Activated T-cell treated with anti-CD3 and anti-CD28 coated beads for 1 hour (primary cell): Measurements from ENCODE around the gene GPR62.
"Not testable (repeated sequence)": the region's sequence is repeated elsewhere in the genome, so short reads cannot be mapped to it uniquely, and the experiment has no call there.

Experiments used
- DNase-seq: peaks from one replicate; pipeline ENCODE4 v3.0.0-alpha.2; 2020; ENCODE audit warnings: low read depth

The GPR62 gene

DNA sequence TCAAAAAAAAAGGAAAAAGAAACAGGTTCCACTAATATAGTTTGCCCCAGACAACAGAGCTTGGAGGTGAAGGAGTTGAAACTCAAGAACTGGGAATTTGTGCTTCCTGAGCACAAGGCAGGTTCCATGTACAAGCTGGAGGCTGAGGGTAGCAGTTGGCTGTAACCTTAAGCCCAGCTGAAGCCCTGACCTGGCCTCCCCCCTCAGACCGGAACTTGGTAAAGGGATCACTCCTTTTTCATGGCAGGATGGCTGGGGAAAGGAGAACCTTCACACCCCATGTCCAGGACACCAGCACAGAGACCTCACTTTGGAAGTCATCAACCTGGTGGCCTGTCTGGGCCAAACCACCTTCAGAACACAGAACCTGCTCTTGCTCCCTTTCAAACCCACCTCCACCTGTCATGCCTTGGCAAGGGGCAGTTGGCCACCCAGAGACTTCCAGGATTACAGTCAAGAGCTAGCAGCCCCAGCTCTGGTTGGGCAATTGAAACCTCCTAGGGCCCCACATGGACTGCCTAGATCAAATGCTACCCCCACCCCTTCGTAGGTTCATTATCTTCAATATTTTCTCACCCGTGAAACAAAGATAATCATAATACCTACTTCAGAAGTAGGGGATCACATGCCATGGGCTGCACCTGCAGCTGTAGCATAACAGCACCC, 37.0 kb downstream of the GPR62 start:
- no peak for DNase-seq

DNA sequence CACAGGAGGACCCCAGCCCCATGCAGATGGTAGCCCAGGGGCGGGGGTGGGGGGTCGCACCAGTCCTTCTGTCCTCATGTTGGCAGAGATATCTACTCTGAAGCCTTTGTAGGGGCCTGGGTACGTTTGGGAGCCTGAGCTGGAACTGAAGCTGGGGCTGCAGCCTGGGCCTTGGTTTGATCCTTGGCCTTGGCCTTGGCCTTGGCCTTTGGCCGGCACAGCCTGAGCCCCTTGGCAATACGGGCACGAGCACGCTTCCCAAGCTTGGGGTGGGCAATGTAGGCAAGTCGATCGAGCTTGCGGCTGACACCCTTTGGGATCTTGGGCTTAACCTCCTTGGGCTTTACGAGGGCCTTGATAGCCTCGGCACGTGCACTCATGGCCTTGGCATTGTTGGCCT, 38.5 kb downstream of the GPR62 start:
- DNase-seq = not testable (repeated sequence)

DNA sequence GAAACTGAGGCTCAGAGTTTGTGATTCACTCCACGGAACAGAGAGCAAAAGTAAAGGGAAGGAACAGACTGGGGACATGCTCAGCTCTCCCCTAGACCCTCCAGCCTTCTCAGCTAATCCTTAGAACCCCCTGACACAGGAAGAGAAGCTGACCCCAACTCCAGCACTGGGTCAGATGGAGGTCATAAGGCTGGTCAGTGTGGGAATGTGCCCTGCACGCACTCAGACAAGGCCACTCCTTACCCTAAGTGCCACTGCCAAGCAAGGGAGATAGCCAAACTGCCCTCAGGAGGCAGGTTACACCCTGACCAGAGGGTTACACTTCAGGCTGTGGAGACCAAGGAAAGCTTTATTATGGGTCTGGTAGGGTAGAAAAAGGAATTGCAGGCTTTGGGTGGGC, 39.3 kb downstream of the GPR62 start:
- no peak for DNase-seq

DNA sequence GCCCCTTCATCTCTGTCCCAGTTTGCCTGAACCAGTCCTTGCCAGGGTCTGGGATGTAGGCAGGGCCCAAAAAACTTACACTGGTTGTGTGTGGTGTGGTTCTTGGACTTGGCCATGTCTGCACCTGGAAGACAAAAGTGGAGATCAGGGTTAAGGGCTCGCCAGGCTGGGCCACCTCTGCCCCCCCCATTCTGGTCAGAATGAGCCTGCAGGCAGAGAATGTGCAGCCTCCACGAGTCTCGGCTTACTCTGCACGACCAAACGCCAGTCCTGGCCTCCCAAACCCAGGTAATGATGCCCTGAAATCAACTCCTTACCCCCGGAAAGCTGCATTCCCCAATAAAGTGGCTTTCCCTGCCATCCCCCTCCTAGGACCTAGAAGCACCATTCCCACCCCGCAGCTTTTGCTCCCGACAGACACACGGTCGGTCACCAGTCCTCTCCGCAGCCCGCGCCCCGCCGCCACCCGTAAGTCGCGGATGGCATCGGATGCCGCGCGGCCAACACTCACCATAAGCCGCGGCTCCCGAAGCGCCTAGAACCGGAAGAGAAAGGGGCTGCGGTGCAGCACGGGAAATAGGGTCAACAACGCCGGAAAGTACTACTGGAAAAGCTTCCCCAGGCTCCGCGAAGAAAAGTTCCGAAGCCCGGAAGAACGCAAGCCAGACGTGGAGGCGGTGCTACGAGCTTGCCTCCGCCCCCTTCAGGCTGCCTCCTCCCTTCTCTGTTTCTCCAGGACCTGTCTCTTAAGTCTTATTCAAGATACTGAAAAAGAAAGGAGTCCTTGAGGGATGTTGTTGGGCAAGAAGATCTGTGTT, 40.4 kb downstream of the GPR62 start, which contains the start of gene RPL29:
RPL29 (minus strand) TSS at position 550 of the 818 bp plus-strand sequence; CDS start at position 116, 434 bp downstream.
- peak; percentile 84 for DNase-seq

DNA sequence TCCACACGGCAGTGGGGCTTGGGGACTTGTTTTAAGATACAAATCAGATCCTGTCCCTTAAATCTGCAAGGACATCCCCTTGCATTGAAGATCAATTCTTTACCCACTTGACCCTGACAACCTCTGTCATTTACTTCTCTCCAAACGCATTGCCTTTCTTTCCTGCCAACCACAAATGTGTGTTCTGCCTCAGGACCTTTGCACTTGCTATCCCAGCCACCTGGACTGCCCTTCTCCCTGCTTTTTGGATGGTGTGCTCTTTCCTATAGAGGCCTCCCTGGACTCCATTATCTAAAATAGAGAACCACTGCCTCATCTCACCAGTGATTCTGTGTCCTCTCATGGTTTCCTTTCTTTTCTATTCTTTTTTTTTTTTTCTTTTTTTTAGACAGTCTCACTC, 42.0 kb downstream of the GPR62 start:
- no peak for DNase-seq

DNA sequence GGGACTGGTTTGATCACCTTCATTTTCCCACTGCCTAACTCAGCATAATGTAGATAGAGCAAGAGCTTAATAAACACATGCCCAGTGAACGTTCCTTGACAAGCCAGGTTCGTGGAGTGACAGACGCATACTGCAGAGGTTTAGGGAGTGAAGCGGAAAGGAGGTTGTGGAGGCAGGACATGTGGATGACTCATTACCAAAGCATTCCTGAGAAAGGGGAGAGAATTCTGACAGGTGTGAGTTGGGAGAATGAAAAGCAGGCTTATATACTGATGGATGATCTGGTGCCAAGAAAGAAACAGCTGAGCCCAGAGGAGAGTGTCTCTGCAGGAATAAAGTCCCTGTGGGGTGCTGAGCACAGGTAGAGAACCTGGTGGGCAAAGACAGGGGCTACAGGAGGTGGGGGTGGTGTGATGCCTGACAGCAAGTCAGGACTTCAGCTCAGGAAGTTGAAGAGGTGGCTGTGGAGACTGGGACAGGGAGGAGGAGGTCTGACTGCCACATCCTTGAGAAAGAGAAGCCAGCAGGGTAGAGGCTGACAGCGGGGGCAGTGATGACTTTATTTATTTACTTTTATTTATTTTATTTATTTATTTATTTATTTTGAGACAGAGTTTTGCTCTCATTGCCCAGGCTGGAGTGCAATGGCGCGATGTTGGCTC, 42.9 kb downstream of the GPR62 start:
- no peak for DNase-seq

DNA sequence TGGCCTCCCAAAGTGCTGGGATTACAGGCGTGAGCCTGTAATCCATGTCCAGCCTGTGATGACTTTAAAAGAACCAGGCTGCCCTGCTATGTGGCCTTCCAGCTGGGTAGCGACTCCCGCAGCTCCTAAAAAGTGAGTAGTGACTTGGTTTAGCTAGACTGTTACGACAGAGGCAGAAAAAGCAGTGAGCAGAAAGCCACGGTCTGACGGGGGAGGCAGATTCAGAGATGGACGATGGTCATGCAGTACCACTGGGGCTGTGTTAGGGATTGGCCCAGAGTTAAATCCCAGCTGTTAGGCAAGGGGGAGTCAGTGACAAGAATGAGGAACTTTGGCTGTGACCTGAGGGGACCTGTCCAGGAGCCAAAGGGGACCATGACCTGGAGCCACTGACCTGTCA, 43.6 kb downstream of the GPR62 start:
- DNase-seq = no peak

DNA sequence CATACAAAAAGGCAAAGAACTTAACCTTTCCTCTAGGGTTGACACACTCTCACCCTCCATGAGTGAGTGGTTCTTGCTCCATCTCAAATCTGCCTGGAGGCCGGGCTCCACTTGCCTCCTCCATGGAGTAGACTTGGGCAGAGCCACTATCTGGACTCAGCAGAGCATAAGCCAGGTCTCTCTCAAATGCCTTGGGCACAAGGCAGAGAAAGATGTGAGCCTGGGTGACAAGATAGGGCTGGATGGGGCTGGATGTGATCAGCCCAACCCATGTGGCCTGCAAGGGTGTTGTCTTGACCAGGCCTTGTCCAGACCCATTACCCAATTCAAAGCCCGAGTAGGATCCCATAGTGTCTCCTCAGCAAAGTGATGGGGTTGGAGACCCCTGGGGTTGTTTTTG, 44.7 kb downstream of the GPR62 start:
- DNase-seq = no peak

DNA sequence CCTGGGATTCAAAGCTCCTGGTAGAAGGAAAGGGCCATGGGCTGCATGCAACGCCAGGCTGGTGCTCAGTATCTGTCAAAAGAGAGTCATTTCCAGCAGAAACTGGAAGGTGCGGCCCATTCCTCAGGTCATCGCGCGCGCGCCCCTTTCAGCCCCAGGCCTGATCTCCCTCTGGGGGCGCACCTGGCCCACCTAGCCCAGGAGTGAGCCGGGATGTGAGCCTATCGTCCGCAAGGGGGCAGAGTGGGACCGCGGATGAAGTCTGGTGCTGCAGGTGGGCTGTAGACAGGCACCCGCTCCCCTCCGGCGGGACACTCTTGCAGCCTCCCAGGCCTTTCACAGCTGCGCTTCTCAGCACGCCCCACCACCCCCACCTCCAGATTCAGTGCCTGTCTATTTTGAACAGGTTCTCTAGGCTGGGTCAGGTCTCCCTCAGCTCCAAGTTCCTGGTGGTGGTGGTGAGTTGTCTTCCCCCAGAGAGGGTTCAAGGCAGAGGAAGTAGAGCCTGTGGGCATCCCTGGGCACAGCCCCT, 46.3 kb downstream of the GPR62 start:
- peak; percentile 80 for DNase-seq

DNA sequence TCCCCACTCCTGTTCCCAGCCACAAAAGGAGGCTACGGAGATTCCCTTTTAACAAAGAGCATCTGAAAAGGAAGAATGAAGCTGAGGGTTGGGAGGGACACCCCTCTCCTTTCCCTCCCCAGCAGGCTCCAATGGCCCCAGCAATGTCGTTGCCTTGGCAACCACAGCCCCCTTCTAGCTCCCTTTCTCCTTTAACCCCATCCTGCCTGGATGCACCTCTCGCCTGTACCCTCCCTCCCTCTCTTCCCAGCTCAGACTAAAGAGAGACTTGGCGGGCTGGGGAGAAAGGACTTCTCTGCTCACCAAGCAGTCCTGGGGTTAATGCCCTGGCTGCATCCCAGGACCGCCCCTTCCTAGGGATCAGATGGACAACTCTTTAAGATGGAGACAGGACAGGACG, 47.6 kb downstream of the GPR62 start:
- DNase-seq = no peak

DNA sequence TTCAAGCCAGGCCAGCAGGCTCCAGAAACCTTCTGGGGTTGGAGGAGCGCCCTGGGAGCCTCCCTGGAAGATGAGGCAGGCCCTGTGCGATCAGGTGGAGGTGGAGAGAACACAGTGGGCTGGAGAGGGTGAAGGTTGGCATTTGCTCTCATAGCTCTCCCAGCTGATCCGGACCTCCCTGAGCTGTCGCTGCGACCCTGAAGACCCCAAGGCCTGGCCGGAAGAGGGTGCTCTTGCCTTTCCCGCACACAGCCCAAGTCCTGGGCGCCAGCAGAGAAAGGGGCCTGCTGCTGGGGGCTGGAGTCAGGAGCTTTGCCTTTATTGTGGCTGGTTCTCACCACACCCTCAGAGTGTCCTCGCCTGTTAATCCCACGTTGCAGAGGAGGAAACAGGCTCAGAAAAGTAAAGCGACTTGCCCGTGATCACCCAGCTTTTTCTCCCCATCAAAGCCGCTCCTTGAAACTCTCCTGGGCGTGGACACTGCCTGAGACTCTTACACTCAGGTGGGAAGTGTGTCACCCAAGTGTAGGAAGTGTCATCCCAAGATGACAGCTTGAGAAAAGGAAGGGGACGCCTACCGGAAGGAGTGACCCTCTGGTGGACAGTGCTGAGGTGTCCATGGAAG, 49.1 kb downstream of the GPR62 start:
- DNase-seq = no peak

DNA sequence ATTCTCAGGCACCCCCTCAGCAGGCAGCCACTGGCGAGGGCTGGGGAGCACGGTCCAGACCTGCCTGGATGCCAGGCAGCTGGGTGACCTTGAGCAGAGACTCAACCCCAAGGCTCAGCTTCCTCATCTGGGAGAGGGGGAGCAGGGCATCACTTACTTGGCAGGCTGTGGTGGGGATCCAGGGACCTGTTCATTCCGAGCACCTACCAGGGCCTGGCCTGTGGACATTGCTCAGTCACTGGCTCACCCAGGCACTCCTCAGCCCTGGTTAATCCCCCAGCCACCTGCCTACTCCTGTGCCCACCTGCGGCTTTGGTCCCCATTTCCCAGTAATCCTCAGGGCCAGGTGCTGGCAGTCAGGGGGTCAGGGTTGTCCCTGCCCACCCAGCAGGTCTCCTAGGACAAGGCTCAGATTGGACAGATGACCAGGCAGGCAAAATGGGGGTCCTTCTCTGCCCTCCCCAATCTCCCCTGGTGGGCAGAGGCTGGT, 49.8 kb downstream of the GPR62 start:
- no peak for DNase-seq

DNA sequence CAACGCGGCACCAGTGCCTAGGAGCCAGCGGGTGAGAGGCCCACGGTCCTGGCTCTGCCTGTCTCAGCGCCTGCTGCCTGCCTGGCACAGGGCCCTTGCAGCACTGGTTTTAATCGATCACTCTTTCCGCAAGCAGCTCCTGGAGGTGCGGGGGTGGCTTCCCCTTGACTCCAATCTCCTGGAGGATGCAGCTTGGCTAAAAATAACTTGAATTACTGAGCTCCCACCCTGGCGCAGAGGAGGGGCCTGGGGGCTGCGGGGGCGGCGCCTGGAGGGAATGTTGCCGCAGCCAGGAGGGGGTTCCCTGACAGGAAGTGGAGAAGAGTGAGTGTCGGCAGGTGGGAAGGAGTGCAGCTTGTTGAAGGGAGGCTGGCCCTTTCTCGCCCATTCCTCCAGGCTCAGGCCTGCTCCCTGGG, 50.4 kb downstream of the GPR62 start:
- DNase-seq = no peak

DNA sequence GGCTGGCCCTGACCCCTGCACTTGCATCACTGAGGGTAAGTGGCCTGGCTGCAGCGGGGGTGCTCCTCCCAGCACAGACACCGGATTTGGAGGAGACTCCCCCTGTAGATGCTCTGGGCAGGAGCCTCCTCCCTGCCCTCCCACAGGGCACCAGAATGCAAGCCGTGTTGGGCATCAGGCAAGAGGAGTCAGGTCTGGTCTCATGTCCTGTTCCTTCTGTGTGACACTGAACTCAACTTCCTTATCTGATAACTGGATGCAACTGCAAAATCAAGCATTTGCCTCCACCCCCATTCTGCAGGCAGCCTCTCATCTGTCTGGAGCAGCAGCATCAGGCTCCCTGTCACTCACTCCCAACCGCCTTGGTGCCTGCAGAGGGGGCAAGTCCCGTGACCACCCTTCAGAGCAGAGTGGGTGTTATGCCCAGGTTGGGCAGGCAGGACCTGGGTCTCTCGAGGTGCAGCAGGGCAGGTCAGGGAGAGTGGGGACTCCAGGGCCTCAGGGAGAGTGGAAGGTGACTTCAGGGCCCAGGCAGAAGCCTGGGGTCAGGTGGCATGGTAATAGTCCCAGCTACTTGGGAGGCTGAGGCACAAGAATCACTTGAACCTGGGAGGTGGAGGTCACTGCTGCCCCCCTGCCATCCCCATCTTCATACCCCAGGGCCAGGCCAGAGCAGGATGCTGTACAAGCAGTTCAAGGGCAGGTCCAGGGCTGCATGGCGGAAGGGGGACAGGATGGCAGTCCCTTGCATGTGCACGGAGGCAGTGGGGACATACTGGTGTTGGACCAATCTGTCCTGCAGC, 51.0 kb downstream of the GPR62 start:
- DNase-seq = no peak

DNA sequence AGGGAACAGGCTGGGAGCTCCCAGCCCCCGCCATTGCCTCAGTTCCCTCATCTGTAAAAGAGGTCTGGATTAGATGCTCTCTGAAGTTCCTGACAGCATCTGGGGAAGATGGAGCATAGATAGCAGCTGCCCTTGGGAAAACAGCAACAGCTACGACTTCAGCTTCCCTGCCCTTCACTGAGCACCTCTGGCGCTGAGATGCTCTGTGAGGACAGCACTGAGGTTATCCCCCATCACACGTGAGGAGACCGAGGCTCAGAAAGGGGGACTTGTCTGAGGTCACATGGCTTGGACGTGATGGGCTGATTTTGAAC, 51.6 kb downstream of the GPR62 start:
- no peak for DNase-seq
